Stimulated activated naive B cell treated with anti-CD40 and anti-IgM and Interleukin-4, amounts not matched to agents 10 μg/mL and 1 μg/mL and 100 μg/mL, for 72 hours (primary cell): Measurements from ENCODE around the gene MATR3.
A peak's percentile ranks its signal among the peaks of the same experiment; 100 is the strongest.
"Not testable (repeated sequence)": the region's sequence is repeated elsewhere in the genome, so short reads cannot be mapped to it uniquely, and the experiment has no call there.

ENCODE experiments used
- ATAC-seq, 2 donors: fragments of 150-1000 bp; cut with Tn5 transposase; replicated peaks; 2 replicates each; pipeline ENCODE4 v1.10.0; 2021; ENCODE audit warnings: moderate library complexity in 1 of 2
- DNase-seq: peaks from one replicate; pipeline ENCODE4 v3.0.0; 2021
- H3K27ac Mint-ChIP-seq: one replicate; pipeline ENCODE4 v1.8.0; 2022; ENCODE audit warnings: mild to moderate bottlenecking, mixed read lengths
- H3K27me3 Mint-ChIP-seq, 2 donors: one replicate each; pipeline ENCODE4 v1.8.0; 2022; ENCODE audit warnings: mixed read lengths in 2 of 2
- H3K36me3 Mint-ChIP-seq, 2 donors: one replicate each; pipeline ENCODE4 v1.8.0; 2022; ENCODE audit warnings: mixed read lengths in 2 of 2, mild to moderate bottlenecking in 1 of 2
- H3K4me1 Mint-ChIP-seq, 2 donors: one replicate each; pipeline ENCODE4 v1.8.0; 2022; ENCODE audit warnings: mixed read lengths in 2 of 2, mild to moderate bottlenecking in 1 of 2
- H3K4me3 Mint-ChIP-seq, 2 donors: one replicate each; pipeline ENCODE4 v1.8.0; 2022; ENCODE audit warnings: mild to moderate bottlenecking in 2 of 2, mixed read lengths in 2 of 2, moderate library complexity in 1 of 2
- H3K9me3 Mint-ChIP-seq, 2 donors: one replicate each; pipeline ENCODE4 v1.8.0; 2022; ENCODE audit warnings: mixed read lengths in 2 of 2, mild to moderate bottlenecking in 1 of 2

Gene MATR3

DNA sequence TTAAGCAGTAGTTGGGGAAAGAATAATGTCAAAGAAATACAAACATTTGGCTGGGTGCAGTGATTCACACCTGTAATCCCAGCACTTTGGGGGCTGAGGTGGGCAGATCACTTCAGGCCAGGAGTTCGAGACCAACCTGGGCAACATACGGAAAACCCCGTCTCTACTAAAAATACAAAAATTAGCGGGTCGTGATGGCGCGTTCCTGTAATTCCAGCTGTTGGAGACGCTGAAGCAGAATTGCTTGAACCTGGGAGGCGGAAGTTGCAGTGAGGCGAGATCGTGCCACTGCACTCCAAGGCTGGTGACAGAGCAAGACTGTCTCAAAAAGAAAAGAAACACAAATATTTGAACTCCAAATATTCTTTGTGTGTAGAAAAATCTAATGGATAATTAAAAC is 4.7 kb downstream of the MATR3 start:
- H3K27me3 Mint-ChIP-seq, result no peaks in the 10 kb centered on the region

DNA sequence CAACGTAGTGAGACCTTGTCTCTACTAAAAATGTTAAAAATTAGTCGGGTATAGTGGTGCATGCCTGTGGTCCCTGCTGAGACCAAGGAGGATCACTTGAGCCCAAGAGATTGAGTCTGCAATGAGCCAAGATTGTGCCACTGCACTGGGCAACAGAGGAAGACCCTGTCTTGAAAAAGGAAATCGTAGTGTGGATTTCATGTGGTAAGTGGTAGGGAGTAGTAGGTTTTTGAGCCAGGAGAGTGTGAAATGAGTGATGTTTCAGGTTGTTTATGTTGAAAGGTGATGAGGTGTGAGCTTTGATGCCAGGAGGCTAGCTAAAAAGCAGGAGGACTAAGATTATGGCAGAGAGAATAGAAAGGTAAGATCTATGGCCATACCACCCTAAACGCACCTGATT is 5.9 kb downstream of the MATR3 start:
- no peak for ATAC-seq
- peak overlapping the region; percentile 11 for H3K27ac Mint-ChIP-seq
- H3K36me3 Mint-ChIP-seq, result peaks cover 20 to 36% of the 10 kb centered on the region in 2 donors

More for the DNA sequence above, 4.7 kb downstream of the MATR3 start:
- no peak for DNase-seq
- Mint-ChIP-seq H3K36me3 (peaks cover 24 to 44% of the 10 kb centered on the region in 2 donors), H3K9me3 (no peaks in the 10 kb centered on the region), H3K4me3 (no peak overlapping the region), H3K4me1 (peaks cover 39 to 72% of the 10 kb centered on the region in 2 donors), H3K27ac (peak overlapping the region; percentile 40)
- no peak for ATAC-seq

GRCh38 chr5:139301808-139302499 is 8.4 kb downstream of the MATR3 start:
- H3K4me3 Mint-ChIP-seq, result peak overlapping the region in 1 of 2 donors; percentile 6
- H3K4me1 Mint-ChIP-seq, result peaks cover 46 to 79% of the 10 kb centered on the region in 2 donors
- peak overlapping the region; percentile 80 for H3K27ac Mint-ChIP-seq
- no peaks in the 10 kb centered on the region for H3K27me3 Mint-ChIP-seq
- no peak for DNase-seq
- H3K9me3 Mint-ChIP-seq, result no peaks in the 10 kb centered on the region
- H3K36me3 Mint-ChIP-seq, result peaks cover 12 to 22% of the 10 kb centered on the region in 2 donors
- no peak for ATAC-seq

More for the DNA sequence above, 5.9 kb downstream of the MATR3 start:
- no peaks in the 10 kb centered on the region for H3K9me3 Mint-ChIP-seq
- H3K4me1 Mint-ChIP-seq, result peaks cover 43 to 74% of the 10 kb centered on the region in 2 donors
- H3K27me3 Mint-ChIP-seq, result no peaks in the 10 kb centered on the region
- no peak for DNase-seq
- H3K4me3 Mint-ChIP-seq, result no peak overlapping the region

GRCh38 chr5:139304391-139305324 is 11.1 kb downstream of the MATR3 start:
- DNase-seq (no peak), ATAC-seq (no peak)
- Mint-ChIP-seq H3K27me3 (no peaks in the 10 kb centered on the region), H3K9me3 (no peaks in the 10 kb centered on the region), H3K4me3 (peak overlapping the region in 1 of 2 donors; percentile 2), H3K4me1 (peaks cover 36 to 76% of the 10 kb centered on the region in 2 donors), H3K27ac (peak overlapping the region; percentile 14), H3K36me3 (peaks cover 13 to 23% of the 10 kb centered on the region in 2 donors)

DNA sequence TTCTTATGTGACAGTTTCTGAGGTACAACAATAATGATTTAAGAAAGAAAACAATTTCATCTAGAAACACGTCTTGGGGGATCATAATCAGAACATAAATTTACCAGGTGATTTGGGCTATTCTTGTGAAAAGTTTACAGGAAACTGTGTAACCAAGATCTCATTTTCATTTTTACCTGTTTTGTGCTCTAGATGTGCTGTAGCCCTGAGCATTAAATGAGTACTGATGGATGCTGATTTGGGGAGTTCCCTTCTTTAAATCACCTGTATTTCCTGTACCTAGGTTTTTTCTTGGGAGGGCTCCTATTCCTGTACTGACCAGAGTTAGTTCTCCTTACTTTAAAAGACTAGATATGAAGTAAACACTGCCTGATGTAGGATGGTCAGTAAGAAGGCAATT is 12.7 kb downstream of the MATR3 start:
- peaks cover 20 to 28% of the 10 kb centered on the region in 2 donors for H3K36me3 Mint-ChIP-seq
- ATAC-seq, result no peak

GRCh38 chr5:139306628-139307379 is 13.3 kb downstream of the MATR3 start:
- no peaks in the 10 kb centered on the region for H3K27me3 Mint-ChIP-seq
- no peak overlapping the region for H3K27ac Mint-ChIP-seq
- no peak for DNase-seq
- no peaks in the 10 kb centered on the region for H3K9me3 Mint-ChIP-seq
- H3K4me3 Mint-ChIP-seq, result no peak overlapping the region
- H3K4me1 Mint-ChIP-seq, result peaks cover 33 to 80% of the 10 kb centered on the region in 2 donors
- ATAC-seq, result no peak
- H3K36me3 Mint-ChIP-seq, result peaks cover 16 to 22% of the 10 kb centered on the region in 2 donors

More for the DNA sequence above, 12.7 kb downstream of the MATR3 start:
- DNase-seq, result no peak
- no peak overlapping the region for H3K4me3 Mint-ChIP-seq
- H3K4me1 Mint-ChIP-seq, result peaks cover 35 to 82% of the 10 kb centered on the region in 2 donors
- H3K27me3 Mint-ChIP-seq, result no peaks in the 10 kb centered on the region
- no peaks in the 10 kb centered on the region for H3K9me3 Mint-ChIP-seq
- H3K27ac Mint-ChIP-seq, result no peak overlapping the region

GRCh38 chr5:139308797-139309196 is 15.3 kb downstream of the MATR3 start:
- ATAC-seq (no peak), DNase-seq (no peak)
- H3K27me3 Mint-ChIP-seq, result no peaks in the 10 kb centered on the region
- peak overlapping the region; percentile 32 for H3K27ac Mint-ChIP-seq
- no peaks in the 10 kb centered on the region for H3K9me3 Mint-ChIP-seq
- peaks cover 31 to 68% of the 10 kb centered on the region in 2 donors for H3K4me1 Mint-ChIP-seq
- H3K4me3 Mint-ChIP-seq, result peak overlapping the region; percentile 10 to 15
- H3K36me3 Mint-ChIP-seq, result peaks cover 13 to 19% of the 10 kb centered on the region in 2 donors

DNA sequence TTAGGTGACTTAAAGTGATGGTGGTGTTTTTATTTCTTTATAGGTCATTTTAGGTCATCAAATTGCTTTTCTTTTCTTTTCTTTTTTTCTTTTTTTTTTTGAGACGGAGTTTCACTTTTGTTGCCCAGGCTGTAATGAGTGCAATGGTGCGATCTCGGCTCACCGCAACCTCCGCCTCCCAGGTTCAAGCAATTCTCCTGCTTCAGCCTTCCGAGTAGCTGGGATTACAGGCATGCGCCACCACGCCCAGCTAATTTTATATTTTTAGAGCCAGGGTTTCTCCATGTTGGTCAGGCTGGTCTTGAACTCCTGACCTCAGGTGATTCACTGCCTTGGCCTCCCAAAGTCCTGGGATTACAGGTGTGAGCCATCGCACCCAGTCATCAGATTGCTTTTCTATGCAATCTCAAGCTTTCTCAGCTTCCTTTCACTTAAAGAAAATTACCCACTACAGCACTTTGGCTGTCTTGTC is 17.2 kb downstream of the MATR3 start:
- H3K4me1 Mint-ChIP-seq, result peaks cover 25 to 63% of the 10 kb centered on the region in 2 donors
- H3K27me3 Mint-ChIP-seq, DNase-seq, ATAC-seq, H3K27ac Mint-ChIP-seq, H3K9me3 Mint-ChIP-seq: not testable (repeated sequence)
- peak overlapping the region in 1 of 2 donors; percentile 6 for H3K4me3 Mint-ChIP-seq
- peaks cover 16 to 23% of the 10 kb centered on the region in 2 donors for H3K36me3 Mint-ChIP-seq

- H3K4me3 Mint-ChIP-seq, result no peak overlapping the region
- no peak for DNase-seq
- ATAC-seq, result no peak
- H3K9me3 Mint-ChIP-seq, result no peaks in the 10 kb centered on the region
- no peaks in the 10 kb centered on the region for H3K27me3 Mint-ChIP-seq
- H3K27ac Mint-ChIP-seq, result no peak overlapping the region
- H3K4me1 Mint-ChIP-seq, result peaks cover 20 to 51% of the 10 kb centered on the region in 2 donors
- H3K36me3 Mint-ChIP-seq, result peaks cover 16 to 23% of the 10 kb centered on the region in 2 donors
Observed at GRCh38 chr5:139312075-139312474, 18.5 kb downstream of the MATR3 start.

GRCh38 chr5:139314276-139314675 is 20.7 kb downstream of the MATR3 start:
- no peak overlapping the region for H3K27ac Mint-ChIP-seq
- ATAC-seq, result no peak
- no peak for DNase-seq
- H3K4me1 Mint-ChIP-seq, result peaks cover 7 to 31% of the 10 kb centered on the region in 2 donors
- H3K27me3 Mint-ChIP-seq, result no peaks in the 10 kb centered on the region
- H3K9me3 Mint-ChIP-seq, result no peaks in the 10 kb centered on the region
- H3K36me3 Mint-ChIP-seq, result peaks cover 10% of the 10 kb centered on the region in 2 donors
- H3K4me3 Mint-ChIP-seq, result no peak overlapping the region

GRCh38 chr5:139315056-139315615 is 21.6 kb downstream of the MATR3 start:
- no peak for DNase-seq
- peaks cover 7 to 25% of the 10 kb centered on the region in 2 donors for H3K4me1 Mint-ChIP-seq

GRCh38 chr5:139335811-139336210 is 42.3 kb downstream of the MATR3 start:
- Mint-ChIP-seq H3K27ac (peak overlapping the region; percentile 79), H3K4me1 (peaks cover 7 to 14% of the 10 kb centered on the region in 2 donors), H3K36me3 (peaks cover 8 to 23% of the 10 kb centered on the region in 2 donors), H3K27me3 (no peaks in the 10 kb centered on the region), H3K4me3 (no peak overlapping the region), H3K9me3 (no peaks in the 10 kb centered on the region)
- DNase-seq, result no peak
- peak in 1 of 2 donors; percentile 14 for ATAC-seq

More at GRCh38 chr5:139315056-139315615, 21.6 kb downstream of the MATR3 start:
- no peak for ATAC-seq
- no peaks in the 10 kb centered on the region for H3K9me3 Mint-ChIP-seq
- H3K27ac Mint-ChIP-seq, result peak overlapping the region; percentile 6
- H3K27me3 Mint-ChIP-seq, result no peaks in the 10 kb centered on the region
- peaks cover 10% of the 10 kb centered on the region in 2 donors for H3K36me3 Mint-ChIP-seq
- H3K4me3 Mint-ChIP-seq, result no peak overlapping the region

- Mint-ChIP-seq H3K27ac (no peak overlapping the region), H3K27me3 (no peaks in the 10 kb centered on the region), H3K4me1 (peaks cover 24 to 50% of the 10 kb centered on the region in 2 donors), H3K9me3 (no peaks in the 10 kb centered on the region), H3K36me3 (peaks cover 0 to 12% of the 10 kb centered on the region in 2 donors), H3K4me3 (no peak overlapping the region)
- ATAC-seq (no peak), DNase-seq (no peak)
Observed at GRCh38 chr5:139340051-139340450, 46.5 kb downstream of the MATR3 start.
